Measurements from ENCODE around the gene NOXRED1. TPM values are rescaled to one million over a fixed set of nuclear protein-coding genes. Genes with fewer than 3 reads are reported as not detected.
A peak's percentile ranks its signal among the peaks of the same experiment; 100 is the strongest.

The NOXRED1 gene
- total RNA-seq, 1 donor = under 0.01 TPM

GRCh38 chr14:77409131-77409533, 14.2 kb downstream of the NOXRED1 start:
- TF ChIP-seq CTCF (IDR thresholded peaks at IDR 0.05; ENCODE audit: insufficient read depth, low read depth, low read length) = no peak
- no peak overlapping the region for H3K4me3 ChIP-seq (ENCODE audit: low read depth, low read length)
- no peak for DNase-seq (ENCODE audit: low read depth)

DNA sequence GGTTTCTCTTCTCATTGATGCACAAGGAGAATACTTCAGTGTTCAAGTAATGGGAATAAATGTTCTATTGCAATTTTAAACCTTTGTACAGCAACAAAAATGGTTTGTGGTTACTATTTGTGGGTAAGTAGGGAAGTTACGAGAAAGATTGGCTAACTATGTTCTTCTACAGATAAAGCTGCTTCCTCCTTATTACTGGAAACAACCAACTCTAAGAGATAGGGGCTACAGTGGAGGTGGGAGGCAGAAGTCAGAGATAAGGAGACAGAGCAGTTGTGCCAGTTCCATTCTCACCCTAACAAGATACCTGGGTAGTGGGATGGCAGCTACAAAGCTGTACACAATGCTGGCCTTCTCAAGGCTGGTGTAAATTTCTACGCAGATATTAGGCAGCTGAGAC, 16.2 kb downstream of the NOXRED1 start:
- peak; percentile 39 for DNase-seq (ENCODE audit: low read depth)
- no peak for TF ChIP-seq CTCF (IDR thresholded peaks at IDR 0.05; ENCODE audit: insufficient read depth, low read depth, low read length)
- H3K4me3 ChIP-seq (ENCODE audit: low read depth, low read length) = no peak overlapping the region

GRCh38 chr14:77406718-77407117, 16.6 kb downstream of the NOXRED1 start:
- peak; percentile 57 for DNase-seq (ENCODE audit: low read depth)
- no peak for TF ChIP-seq CTCF (IDR thresholded peaks at IDR 0.05; ENCODE audit: insufficient read depth, low read depth, low read length)
- no peak overlapping the region for H3K4me3 ChIP-seq (ENCODE audit: low read depth, low read length)

DNA sequence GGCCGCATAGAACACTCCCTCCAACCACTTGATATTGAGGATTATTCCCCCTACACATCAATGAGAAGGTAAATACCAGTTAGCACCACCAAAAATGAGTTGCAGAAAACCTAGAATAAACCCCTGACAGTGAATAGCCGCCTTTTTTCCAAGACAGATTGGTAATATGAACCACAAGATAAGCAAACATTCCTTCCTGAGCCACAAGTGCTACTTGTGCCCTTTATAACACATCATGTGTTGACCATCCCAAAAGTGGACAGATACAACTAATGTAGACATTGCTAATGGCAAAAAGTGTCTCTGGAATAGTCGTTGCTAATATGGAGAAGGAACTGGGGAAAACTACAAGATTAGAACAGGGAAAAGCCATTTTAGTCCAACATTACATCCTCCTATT, 17.2 kb downstream of the NOXRED1 start:
- no peak overlapping the region for H3K4me3 ChIP-seq (ENCODE audit: low read depth, low read length)
- DNase-seq (ENCODE audit: low read depth) = peak; percentile 16
- TF ChIP-seq CTCF (IDR thresholded peaks at IDR 0.05; ENCODE audit: insufficient read depth, low read depth, low read length) = no peak

GRCh38 chr14:77403768-77404167, 19.6 kb downstream of the NOXRED1 start:
- no peak for DNase-seq (ENCODE audit: low read depth)
- H3K4me3 ChIP-seq (ENCODE audit: low read depth, low read length) = no peak overlapping the region
- no peak for TF ChIP-seq CTCF (IDR thresholded peaks at IDR 0.05; ENCODE audit: insufficient read depth, low read depth, low read length)

DNA sequence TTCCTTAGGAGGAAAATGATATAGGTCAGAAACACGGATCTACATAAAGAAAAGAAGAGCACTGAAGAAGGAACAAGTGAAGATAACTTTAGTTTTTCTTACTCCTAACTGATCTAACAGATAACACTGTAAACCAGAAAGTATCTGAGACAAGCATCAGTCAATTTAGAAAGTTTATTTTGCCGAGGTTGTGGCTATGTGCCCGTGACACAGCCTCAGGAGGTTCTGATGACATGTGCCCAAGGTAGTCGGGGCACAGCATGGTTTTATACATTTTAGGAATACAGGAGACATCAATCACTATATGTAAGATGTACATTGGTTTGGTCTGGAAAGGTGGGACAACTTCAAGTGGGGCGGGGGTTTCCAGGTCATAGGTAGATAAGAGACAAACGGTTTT, 23.1 kb downstream of the NOXRED1 start:
- no peak for TF ChIP-seq CTCF (IDR thresholded peaks at IDR 0.05; ENCODE audit: insufficient read depth, low read depth, low read length)
- no peak overlapping the region for H3K4me3 ChIP-seq (ENCODE audit: low read depth, low read length)
- no peak for DNase-seq (ENCODE audit: low read depth)

DNA sequence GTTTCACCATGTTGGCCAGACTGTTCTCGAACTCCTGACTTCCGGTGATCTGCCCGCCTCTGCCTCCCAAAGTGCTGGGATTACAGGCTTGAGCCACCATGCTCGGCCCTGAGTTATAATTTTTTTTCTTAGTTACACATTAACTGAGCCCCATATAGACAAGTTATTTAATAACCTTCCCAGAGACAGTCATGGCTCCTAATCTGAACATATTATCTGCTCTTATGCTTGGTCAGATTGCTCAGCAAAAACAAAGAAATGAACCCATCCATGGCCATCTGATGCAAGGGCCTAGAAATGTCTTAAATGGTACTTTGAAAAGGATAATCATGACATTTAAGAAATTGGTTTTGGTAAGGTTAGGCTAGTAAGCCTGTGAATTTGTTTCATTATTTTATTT, 33.1 kb downstream of the NOXRED1 start:
- H3K4me3 ChIP-seq (ENCODE audit: low read depth, low read length) = no peak overlapping the region
- DNase-seq (ENCODE audit: low read depth) = no peak
- TF ChIP-seq CTCF (IDR thresholded peaks at IDR 0.05; ENCODE audit: insufficient read depth, low read depth, low read length) = no peak
